GM12878 (cell line): ENCODE measurements around the gene SCIN. TPM values are rescaled to one million over a fixed set of nuclear protein-coding genes. Genes with fewer than 3 reads are reported as not detected.

Experiments
- ATAC-seq: fragments of 200-7000 bp; cut with Tn5 transposase; 3 replicates; pipeline ENCODE4 v1.9.1; 2020; ENCODE audit warnings: mild to moderate bottlenecking, moderate library complexity
- BruUV-seq: library from RNA; stranded (reverse); fragments of 400-500 nt; replicated peaks from 2 replicates; lab custom pipeline; 2021; lab: Mats Ljungman, UMichigan
- CTCF ChIA-PET: fragments of 300-600 bp; sonication (Branson Sonifier 250); formaldehyde crosslinking; extraction: SDS; loops from one replicate; lab custom pipeline; 2021; ENCODE audit warnings: inconsistent platforms; lab: Yijun Ruan, JAX
- POLR2A ChIA-PET: fragments of 350-600 bp; formaldehyde crosslinking; extraction: SDS; loops from one replicate; lab custom pipeline; 2021; ENCODE audit warnings: inconsistent platforms; lab: Charles Lee
- RAD21 ChIA-PET: fragments of 300-600 bp; sonication (Branson Sonifier 250); formaldehyde crosslinking; loops from one replicate; lab custom pipeline; 2023; ENCODE audit warnings: antibody characterized with exemption; ENCODE audit not compliant: unreplicated experiment; lab: Charles Lee
- SMC1A ChIA-PET: fragments of 300-600 bp; sonication (Branson Sonifier 250); formaldehyde crosslinking; loops from one replicate; lab custom pipeline; 2023; ENCODE audit not compliant: unreplicated experiment, uncharacterized antibody; lab: Charles Lee
- DNase-seq: peaks from one replicate; pipeline ENCODE4 v3.0.0-alpha.2; 2011; ENCODE audit warnings: low read depth, low spot score
- FAIRE-seq: peaks from 3 replicates; lab custom pipeline; 2011; peaks lifted over from hg19 to GRCh38; lab: Jason Lieb, UNC
- H2AFZ ChIP-seq: 2 replicates; pipeline ENCODE4 v1.6.0; 2011; ENCODE audit warnings: low read depth, low read length, control low read depth; ENCODE audit not compliant: control insufficient read depth
- H3K27ac ChIP-seq: 2 replicates; pipeline ENCODE4 v1.5.1; 2011; ENCODE audit warnings: control low read depth; ENCODE audit not compliant: control insufficient read depth, insufficient read depth
- H3K27me3 ChIP-seq, 2 experiments: replicated peaks in 1 of 2; 2 replicates each; pipeline versions ENCODE4 v1.6.0 to v1.6.1; 2011; ENCODE audit warnings: low read length in 1 of 2; ENCODE audit not compliant: control insufficient read depth in 2 of 2, insufficient read depth in 2 of 2
- H3K36me3 ChIP-seq, 2 experiments: 2 replicates each; pipeline ENCODE4 v1.5.1; 2011; ENCODE audit warnings: low read length in 1 of 2; ENCODE audit not compliant: control insufficient read depth in 2 of 2, insufficient read depth in 2 of 2
- H3K4me1 ChIP-seq: 2 replicates; pipeline ENCODE4 v1.6.1; 2011; ENCODE audit warnings: mild to moderate bottlenecking, low read length, moderate library complexity, mixed read lengths; ENCODE audit not compliant: control insufficient read depth, insufficient read depth
- H3K4me2 ChIP-seq: 2 replicates; pipeline ENCODE4 v1.6.0; 2011; ENCODE audit warnings: control low read depth; ENCODE audit not compliant: control insufficient read depth, insufficient read depth
- H3K4me3 ChIP-seq: fragments of 200-600 bp; sonication (generic); 2 replicates; pipeline ENCODE4 v1.5.1; 2016
- H3K79me2 ChIP-seq: 2 replicates; pipeline ENCODE4 v1.6.0; 2011; ENCODE audit warnings: low read length; ENCODE audit not compliant: control insufficient read depth, insufficient read depth
- H3K9ac ChIP-seq: 2 replicates; pipeline ENCODE4 v1.8.0; 2011; ENCODE audit warnings: low read length, control low read depth, mixed read lengths; ENCODE audit not compliant: control insufficient read depth, insufficient read depth
- H3K9me3 ChIP-seq: replicated peaks from 3 replicates; pipeline ENCODE4 v1.5.1; 2011; ENCODE audit warnings: mild to moderate bottlenecking, low read length; ENCODE audit not compliant: control insufficient read depth, insufficient read depth
- H4K20me1 ChIP-seq: 2 replicates; pipeline ENCODE4 v1.6.0; 2011; ENCODE audit not compliant: control insufficient read depth, insufficient read depth
- BCL11A ChIP-seq: IDR thresholded peaks from 2 replicates; pipeline ENCODE4 v1.6.1; 2011; ENCODE audit warnings: low read depth, low read length
- E2F8 ChIP-seq: fragments of 450-650 bp; IDR thresholded peaks from 2 replicates; pipeline ENCODE4 v1.6.1; 2018; ENCODE audit warnings: mild to moderate bottlenecking, low read depth, moderate library complexity; ENCODE audit not compliant: partially characterized antibody
- HSF1 ChIP-seq: fragments of 150-350 bp; IDR thresholded peaks from 2 replicates; pipeline ENCODE4 v1.6.1; 2014; ENCODE audit warnings: mild to moderate bottlenecking, low read depth, low read length
- NFYB ChIP-seq: IDR thresholded peaks from 2 replicates; pipeline ENCODE4 v1.6.1; 2011; ENCODE audit warnings: low read depth, mild to moderate bottlenecking, low read length, improper control_type of control experiment, moderate library complexity; ENCODE audit not compliant: insufficient read depth
- WGBS: methylation state at CpG from one replicate; pipeline ENCODE4 v1.1.6; 2016; ENCODE audit warnings: low lambda C conversion rate; ENCODE audit not compliant: insufficient replicate concordance, insufficient coverage; ENCODE audit errors: missing lambda C conversion rate; 5-methylcytosine and 5-hydroxymethylcytosine counted together
- in situ Hi-C: fragments of 300-500 bp; cut with MboI; formaldehyde crosslinking; loops from 9 replicates; pipeline ENCODE4 v1.14.3; 2018; ENCODE audit warnings: mixed read lengths
- intact Hi-C: fragments of 100-400 bp; cut with micrococcal nuclease; formaldehyde crosslinking; loops from one replicate; pipeline ENCODE4 v1.14.2; 2022; ENCODE audit not compliant: unreplicated experiment
- polyA plus RNA-seq, 11 experiments: library from polyadenylated mRNA; depleted of rRNA in 4 of 11; unstranded in 6 of 11; stranded (reverse) in 5 of 11; fragments of >200 nt; fragmentation: Nextera tagmentation in 4 of 11; fragmentation: Illumina TruSeq in 1 of 11; extraction: Ambion mirVana in 4 of 11; extraction: Trizol in 1 of 11; gene quantifications; 1 replicate in 1 of 11; 2 replicates in 10 of 11; pipeline versions ENCODE4 v1.2.1 to v1.2.3, GENCODE V29; 2011 to 2016; ENCODE audit warnings: inconsistent platforms in 2 of 11, missing spikeins in 2 of 11, low read depth in 1 of 11
- total RNA-seq, 4 experiments: library from RNA; depleted of rRNA in 3 of 4; stranded (reverse); fragments of >200 nt in 3 of 4; fragmentation: Illumina TruSeq in 1 of 4; extraction: Trizol in 1 of 4; gene quantifications; 2 replicates each; pipeline versions ENCODE4 v1.2.1 to v1.2.3, GENCODE V29; 2013 to 2021

Gene SCIN
- total and polyA plus RNA-seq, 10 of the 15 experiments (the other 5 are each of a cell fraction or from before 2014, with no cell fraction given) = 0.23 to 2.1 (median 1.0) TPM

GRCh38 chr7:12703881-12704280, 133.4 kb downstream of the SCIN start:
- H3K4me3 ChIP-seq = no peak overlapping the region
- BruUV-seq = no TSS peak
- ChIA-PET SMC1A (no interaction called here), POLR2A (no interaction called here), RAD21 (no interaction called here), CTCF (no interaction called here)
- DNase-seq = no peak
- WGBS = 41% methylated on average over 2 of the region's 2 CpGs
- no peak overlapping the region for H2AFZ ChIP-seq
- intact Hi-C loops = no loop called here
- no peaks in the 10 kb centered on the region for H3K4me1 ChIP-seq
- no peak for TF ChIP-seq BCL11A
- TF ChIP-seq E2F8 = no peak
- TF ChIP-seq NFYB = no peak
- no peak for TF ChIP-seq HSF1
- H3K9ac ChIP-seq = no peak overlapping the region
- H3K36me3 ChIP-seq = no peaks in the 10 kb centered on the region
- in situ Hi-C loops = no loop called here
- no peak for ATAC-seq
- no peaks in the 10 kb centered on the region; the same call in 2 of the 3 replicates for H3K9me3 ChIP-seq
- H4K20me1 ChIP-seq = no peaks in the 10 kb centered on the region
- no peaks in the 10 kb centered on the region for H3K27me3 ChIP-seq
- FAIRE-seq = no peak
- no peak overlapping the region for H3K27ac ChIP-seq
- H3K79me2 ChIP-seq = no peaks in the 10 kb centered on the region
- H3K4me2 ChIP-seq = no peak overlapping the region
